Vagina (tissue), 2 donors: ENCODE measurements around the gene RBBP8. TPM values are rescaled to one million over a fixed set of nuclear protein-coding genes. Genes with fewer than 3 reads are reported as not detected.

ENCODE experiments used
- DNase-seq, 2 donors: peaks; one replicate each; pipeline ENCODE4 v3.0.0-alpha.2; 2017; ENCODE audit errors: extremely low spot score in 2 of 2
- H3K27ac ChIP-seq: fragments of 200-600 bp; sonication (generic); one replicate; pipeline ENCODE4 v1.5.1; 2019
- H3K27me3 ChIP-seq: fragments of 200-600 bp; sonication (generic); one replicate; pipeline ENCODE4 v1.5.1; 2019
- H3K36me3 ChIP-seq, 2 donors: fragments of 200-600 bp; sonication (generic); one replicate each; pipeline ENCODE4 v1.5.1; 2017 to 2019
- H3K4me1 ChIP-seq: fragments of 200-600 bp; sonication (generic); one replicate; pipeline ENCODE4 v1.5.1; 2019
- H3K4me3 ChIP-seq, 2 donors: fragments of 200-600 bp; sonication (generic); 1 replicate in 1 of 2; 2 replicates in 1 of 2; pipeline ENCODE4 v1.5.1; 2016 to 2019
- H3K9me3 ChIP-seq: fragments of 200-600 bp; sonication (generic); one replicate; pipeline ENCODE4 v1.5.1; 2019
- POLR2A ChIP-seq, 2 donors: fragments of 450-650 bp; IDR thresholded peaks; one replicate each; pipeline ENCODE4 v1.6.1; 2017; ENCODE audit warnings: antibody characterized with exemption in 2 of 2, mild to moderate bottlenecking in 2 of 2, moderate library complexity in 2 of 2
- POLR2AphosphoS5 ChIP-seq, 2 donors: sonication (generic); formaldehyde crosslinking; IDR thresholded peaks; one replicate each; pipeline ENCODE4 v1.9.0; 2017; ENCODE audit warnings: antibody characterized with exemption in 2 of 2, mild to moderate bottlenecking in 2 of 2, low read depth in 1 of 2; ENCODE audit not compliant: insufficient read depth in 1 of 2
- intact Hi-C: fragments of 100-400 bp; cut with DNase I; formaldehyde crosslinking; loops from one replicate; pipeline ENCODE4 v1.15.1; 2023
- total RNA-seq: library from RNA; depleted of rRNA; stranded (reverse); fragments of >200 nt; gene quantifications from one replicate; pipeline ENCODE4 v1.2.3, GENCODE V29; 2016
- TF ChIP-seq, protein P1 (sequence below), 3 experiments: fragments of 450-650 bp in 2 of 3; fragments of 200-600 bp in 1 of 3; sonication (generic) in 1 of 3; IDR thresholded peaks; one replicate each; pipeline ENCODE4 v1.5.1; 2017 to 2019; ENCODE audit warnings: antibody characterized with exemption in 3 of 3, mild to moderate bottlenecking in 2 of 3, moderate library complexity in 2 of 3

The RBBP8 gene
- total RNA-seq, 1 donor from 2014 or later: 28.2 TPM

DNA sequence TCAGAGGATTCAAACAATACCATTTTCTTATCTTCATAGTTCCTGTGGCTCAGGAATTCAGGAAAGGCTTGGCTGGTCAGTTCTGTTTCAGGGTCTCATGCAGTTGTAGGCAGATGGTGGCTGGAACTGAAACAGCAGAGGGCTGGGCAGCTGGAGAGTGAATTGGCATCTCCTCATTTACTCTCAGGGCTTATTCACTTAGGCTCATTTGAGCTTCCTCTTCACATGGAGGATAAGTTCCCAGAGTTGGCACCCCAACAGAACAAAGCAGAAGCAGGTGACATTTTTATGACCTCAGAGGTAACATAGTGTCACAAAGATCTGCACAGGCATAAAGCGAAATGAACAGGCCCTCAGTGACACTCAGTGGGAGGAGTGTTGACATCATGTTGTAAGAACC, 66.1 kb downstream of the RBBP8 start:
- H3K9me3 ChIP-seq: no peaks in the 10 kb centered on the region
- H3K27me3 ChIP-seq: no peaks in the 10 kb centered on the region
- no peaks in the 10 kb centered on the region for H3K4me1 ChIP-seq
- TF ChIP-seq, protein P1, sequence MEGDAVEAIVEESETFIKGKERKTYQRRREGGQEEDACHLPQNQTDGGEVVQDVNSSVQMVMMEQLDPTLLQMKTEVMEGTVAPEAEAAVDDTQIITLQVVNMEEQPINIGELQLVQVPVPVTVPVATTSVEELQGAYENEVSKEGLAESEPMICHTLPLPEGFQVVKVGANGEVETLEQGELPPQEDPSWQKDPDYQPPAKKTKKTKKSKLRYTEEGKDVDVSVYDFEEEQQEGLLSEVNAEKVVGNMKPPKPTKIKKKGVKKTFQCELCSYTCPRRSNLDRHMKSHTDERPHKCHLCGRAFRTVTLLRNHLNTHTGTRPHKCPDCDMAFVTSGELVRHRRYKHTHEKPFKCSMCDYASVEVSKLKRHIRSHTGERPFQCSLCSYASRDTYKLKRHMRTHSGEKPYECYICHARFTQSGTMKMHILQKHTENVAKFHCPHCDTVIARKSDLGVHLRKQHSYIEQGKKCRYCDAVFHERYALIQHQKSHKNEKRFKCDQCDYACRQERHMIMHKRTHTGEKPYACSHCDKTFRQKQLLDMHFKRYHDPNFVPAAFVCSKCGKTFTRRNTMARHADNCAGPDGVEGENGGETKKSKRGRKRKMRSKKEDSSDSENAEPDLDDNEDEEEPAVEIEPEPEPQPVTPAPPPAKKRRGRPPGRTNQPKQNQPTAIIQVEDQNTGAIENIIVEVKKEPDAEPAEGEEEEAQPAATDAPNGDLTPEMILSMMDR (IDR thresholded peaks at IDR 0.05): no peak
- TF ChIP-seq POLR2AphosphoS5 (IDR thresholded peaks at IDR 0.05; ENCODE audit: insufficient read depth in 1 of 2, low read depth in 1 of 2): no peak
- TF ChIP-seq POLR2A (IDR thresholded peaks at IDR 0.05): no peak
- DNase-seq: no peak
- H3K27ac ChIP-seq: no peak overlapping the region
- no peaks in the 10 kb centered on the region for H3K36me3 ChIP-seq
- intact Hi-C loops: no loop called here
- no peak overlapping the region for H3K4me3 ChIP-seq

DNA sequence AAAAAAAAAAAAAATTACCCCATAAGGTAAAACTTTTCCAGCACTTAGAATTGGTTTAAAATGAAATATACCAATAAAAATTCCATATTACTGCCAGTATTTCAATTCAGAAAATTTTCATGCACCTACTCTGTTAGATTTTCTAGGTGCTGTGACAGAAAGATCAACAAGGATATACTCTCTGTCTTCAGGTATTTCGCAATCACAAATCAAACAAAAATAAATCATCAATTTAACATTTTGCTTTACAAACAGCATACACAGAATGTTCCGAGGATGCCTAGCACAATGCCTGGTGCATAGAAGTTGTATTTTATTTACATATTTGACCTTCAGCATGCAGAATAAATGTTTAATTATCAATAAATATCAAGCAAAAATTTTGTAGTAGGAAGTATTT, 66.5 kb downstream of the RBBP8 start:
- no peaks in the 10 kb centered on the region for H3K4me1 ChIP-seq
- no peak for TF ChIP-seq POLR2A (IDR thresholded peaks at IDR 0.05)
- TF ChIP-seq, protein P1 (IDR thresholded peaks at IDR 0.05): no peak
- intact Hi-C loops: no loop called here
- DNase-seq: no peak
- no peaks in the 10 kb centered on the region for H3K36me3 ChIP-seq
- H3K27me3 ChIP-seq: no peaks in the 10 kb centered on the region
- no peaks in the 10 kb centered on the region for H3K9me3 ChIP-seq
- H3K4me3 ChIP-seq: no peak overlapping the region
- no peak overlapping the region for H3K27ac ChIP-seq

DNA sequence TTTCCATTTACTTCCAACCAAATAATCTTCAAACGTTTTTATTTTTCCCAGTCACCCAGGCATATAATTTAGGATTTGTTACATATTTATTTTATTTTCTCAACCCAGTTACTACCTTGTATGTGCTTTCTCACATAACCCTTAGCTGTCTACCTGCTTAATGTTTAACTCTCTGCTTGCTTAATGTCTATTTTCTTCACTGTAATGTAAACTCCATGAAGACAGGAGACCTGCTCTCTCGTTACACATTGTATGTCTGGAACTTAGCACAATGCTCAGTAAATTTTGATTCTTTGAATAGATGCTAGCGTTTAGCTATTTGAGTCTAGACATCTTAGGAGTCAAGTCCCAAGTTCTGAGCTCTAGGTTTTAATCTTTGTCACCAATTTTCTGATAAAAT, 70.2 kb downstream of the RBBP8 start:
- Histone ChIP-seq H3K27me3 (no peaks in the 10 kb centered on the region), H3K4me1 (no peaks in the 10 kb centered on the region), H3K9me3 (no peaks in the 10 kb centered on the region), H3K4me3 (no peak overlapping the region), H3K27ac (no peak overlapping the region), H3K36me3 (no peaks in the 10 kb centered on the region)
- no peak for TF ChIP-seq POLR2A (IDR thresholded peaks at IDR 0.05)
- no peak for TF ChIP-seq POLR2AphosphoS5 (IDR thresholded peaks at IDR 0.05; ENCODE audit: insufficient read depth in 1 of 2, low read depth in 1 of 2)
- TF ChIP-seq, protein P1 (IDR thresholded peaks at IDR 0.05): no peak
- no peak for DNase-seq
- intact Hi-C loops: no loop called here

DNA sequence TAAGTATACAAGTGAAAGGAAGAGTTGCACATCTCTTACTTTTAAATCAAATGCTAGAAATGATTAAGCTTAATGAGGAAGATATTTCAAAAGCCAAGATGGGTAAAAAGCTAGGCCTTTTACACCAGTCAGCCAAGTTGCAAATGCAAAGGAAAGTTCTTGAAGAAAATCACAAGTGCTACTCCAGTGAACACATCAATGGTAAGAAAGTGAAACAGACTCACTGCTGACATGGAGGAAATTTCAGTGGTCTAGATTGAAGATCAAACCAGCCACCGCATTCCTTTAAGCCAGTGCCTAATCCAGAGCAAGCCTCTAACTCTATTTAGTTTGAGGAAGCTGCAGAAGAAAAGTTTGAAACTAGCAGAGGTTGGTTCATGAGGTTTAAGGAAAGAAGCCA, 79.1 kb downstream of the RBBP8 start:
- Histone ChIP-seq H3K27ac (no peak overlapping the region), H3K9me3 (no peaks in the 10 kb centered on the region), H3K36me3 (no peaks in the 10 kb centered on the region), H3K27me3 (no peaks in the 10 kb centered on the region), H3K4me1 (no peaks in the 10 kb centered on the region), H3K4me3 (no peak overlapping the region)
- no peak for DNase-seq
- intact Hi-C loops: no loop called here
- TF ChIP-seq POLR2A (IDR thresholded peaks at IDR 0.05): no peak
- TF ChIP-seq, protein P1 (IDR thresholded peaks at IDR 0.05): no peak

DNA sequence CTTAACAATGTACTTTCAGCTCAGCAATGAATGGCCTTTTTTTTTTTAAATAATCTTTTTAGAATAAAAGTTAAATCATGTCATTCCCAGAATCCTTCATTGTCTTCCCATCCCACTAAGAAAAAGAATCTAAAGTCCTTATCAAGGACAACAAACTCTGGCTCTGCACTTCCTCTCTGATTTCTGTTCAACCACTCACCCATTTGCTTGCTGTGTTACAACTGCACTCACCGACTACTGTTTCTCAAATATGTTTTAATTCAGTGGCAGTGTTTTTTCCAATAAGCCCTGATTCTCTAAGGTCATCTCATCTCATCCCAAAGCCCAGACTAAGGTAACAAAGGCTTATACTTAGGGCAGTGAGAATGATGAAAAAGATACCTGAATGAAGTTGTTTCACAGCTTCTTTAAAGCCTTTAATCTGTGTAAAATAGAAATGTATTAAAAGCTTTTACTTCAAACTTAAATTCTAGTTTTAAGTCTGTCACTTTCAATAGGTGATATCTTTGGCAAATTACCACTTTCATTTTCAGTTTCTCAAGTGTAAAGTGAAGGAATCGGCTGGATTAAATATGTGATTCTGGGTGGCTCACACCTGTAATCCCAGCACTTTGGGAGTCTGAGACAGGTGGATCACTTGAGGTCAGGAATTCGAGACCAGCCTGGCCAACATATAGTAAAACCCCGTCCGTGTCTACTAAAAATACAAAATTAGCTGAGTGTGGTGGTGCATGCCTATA, 87.6 kb downstream of the RBBP8 start:
- DNase-seq: no peak
- Histone ChIP-seq H3K27ac (no peak overlapping the region), H3K9me3 (no peaks in the 10 kb centered on the region), H3K4me3 (no peak overlapping the region), H3K36me3 (peaks cover 0 to 10% of the 10 kb centered on the region in 2 donors), H3K27me3 (no peaks in the 10 kb centered on the region), H3K4me1 (no peaks in the 10 kb centered on the region)
- intact Hi-C loops: no loop called here
- TF ChIP-seq POLR2A (IDR thresholded peaks at IDR 0.05) (no peak), POLR2AphosphoS5 (IDR thresholded peaks at IDR 0.05; ENCODE audit: insufficient read depth in 1 of 2, low read depth in 1 of 2) (no peak)
- TF ChIP-seq, protein P1 (IDR thresholded peaks at IDR 0.05): no peak
